Psoas muscle (tissue), 8 donors: ENCODE results near the gene PRPF38B. TPM values are rescaled to one million over a fixed set of nuclear protein-coding genes. Genes with fewer than 3 reads are reported as not detected.
A peak's percentile ranks its signal among the peaks of the same experiment; 100 is the strongest.
"Not testable (repeated sequence)": the region's sequence is repeated elsewhere in the genome, so short reads cannot be mapped to it uniquely, and the experiment has no call there.

Experiments used
- ATAC-seq, 4 donors: fragments of 200-7000 bp; cut with Tn5 transposase; one replicate each; pipeline ENCODE4 v1.9.1; 2020; ENCODE audit warnings: moderate library complexity in 3 of 4, mild to moderate bottlenecking in 2 of 4
- DNase-seq, 2 donors: peaks; one replicate each; pipeline ENCODE4 v3.0.0-alpha.2; 2020
- H3K27ac ChIP-seq: fragments of 200-600 bp; one replicate; pipeline ENCODE4 v1.8.0; 2022
- H3K27me3 ChIP-seq, 3 donors: fragments of 200-600 bp in 1 of 3; one replicate each; pipeline versions ENCODE4 v1.6.1 to v1.8.0; 2013 to 2022; ENCODE audit warnings: low read length in 2 of 3, mild to moderate bottlenecking in 2 of 3, moderate library complexity in 1 of 3; ENCODE audit not compliant: insufficient read depth in 3 of 3
- H3K36me3 ChIP-seq, 2 donors: fragments of 200-600 bp in 1 of 2; one replicate each; pipeline versions ENCODE4 v1.6.1 to v1.8.0; 2013 to 2022; ENCODE audit warnings: low read depth in 1 of 2, mild to moderate bottlenecking in 1 of 2, moderate library complexity in 1 of 2; ENCODE audit not compliant: insufficient read depth in 1 of 2
- H3K4me1 ChIP-seq: fragments of 200-600 bp; one replicate; pipeline ENCODE4 v1.8.0; 2022
- H3K4me3 ChIP-seq: fragments of 200-600 bp; one replicate; pipeline ENCODE4 v1.8.0; 2022; ENCODE audit warnings: mild to moderate bottlenecking
- H3K9me3 ChIP-seq: fragments of 200-600 bp; one replicate; pipeline ENCODE4 v1.8.0; 2022
- WGBS, 3 donors: extraction: QIAGEN DNeasy Blood & Tissue Kit; methylation state at CpG; one replicate each; pipeline versions ENCODE4 v1.1.6 to v1.1.7; 2013; 5-methylcytosine and 5-hydroxymethylcytosine counted together
- intact Hi-C, 2 donors: fragments of 100-400 bp; cut with DNase I; formaldehyde crosslinking; loops; one replicate each; pipeline versions ENCODE4 v1.11.0 to v1.14.2; 2022
- polyA plus RNA-seq, 3 donors: library from polyadenylated mRNA; stranded (reverse); fragments of 200-250 nt; gene quantifications; one replicate each; pipeline ENCODE4 v1.2.3, GENCODE V29; 2013
- total RNA-seq, 4 donors: library from RNA; stranded (reverse); fragmentation: NEBNext Ultra II Directional in 2 of 4; extraction: Animal tissue kit (Norgen Biotek cat#: 25700) in 2 of 4; gene quantifications; one replicate each; pipeline versions ENCODE4 v1.2.1 to v1.2.4, GENCODE V29; 2021 to 2023
- TF ChIP-seq, protein P1 (sequence below): fragments of 200-600 bp; IDR thresholded peaks from one replicate; pipeline ENCODE4 v1.8.0; 2022; ENCODE audit warnings: antibody characterized with exemption
- donor health status: healthy with polysubstance abuse.
- donor health status: DM: no; HTN: no; CAD: no; lungs with moderate emphysema.
- donor health status: Bipolar disorder and iron deficiency.
- donor health status: healthy.
- donor health status: DM: yes; HTN: yes; CAD: no.
- donor health status: DM: no; HTN: no; CAD: no.
- donor health status: DM: no; HTN: no; CAD: no.
- donor health status: DM: yes; HTN: yes; CAD: no.

The PRPF38B gene
- total and polyA plus RNA-seq, 7 donors: 13.3 to 28.9 (median 18.8) TPM

GRCh38 chr1:108695535-108695934 lies 3.4 kb downstream of the PRPF38B start:
- H3K4me1 ChIP-seq: peaks cover 29% of the 10 kb centered on the region
- DNase-seq (no peak), ATAC-seq (no peak)
- H3K27ac ChIP-seq: no peak overlapping the region
- H3K36me3 ChIP-seq: peaks cover 15 to 54% of the 10 kb centered on the region in 2 donors
- no peaks in the 10 kb centered on the region for H3K9me3 ChIP-seq
- intact Hi-C loops: loop anchor here in 1 of 2 donors (2.0 kb wide), 1 partner anchor 49 kb away; no protein-coding TSS in a partner anchor
- TF ChIP-seq, protein P1, sequence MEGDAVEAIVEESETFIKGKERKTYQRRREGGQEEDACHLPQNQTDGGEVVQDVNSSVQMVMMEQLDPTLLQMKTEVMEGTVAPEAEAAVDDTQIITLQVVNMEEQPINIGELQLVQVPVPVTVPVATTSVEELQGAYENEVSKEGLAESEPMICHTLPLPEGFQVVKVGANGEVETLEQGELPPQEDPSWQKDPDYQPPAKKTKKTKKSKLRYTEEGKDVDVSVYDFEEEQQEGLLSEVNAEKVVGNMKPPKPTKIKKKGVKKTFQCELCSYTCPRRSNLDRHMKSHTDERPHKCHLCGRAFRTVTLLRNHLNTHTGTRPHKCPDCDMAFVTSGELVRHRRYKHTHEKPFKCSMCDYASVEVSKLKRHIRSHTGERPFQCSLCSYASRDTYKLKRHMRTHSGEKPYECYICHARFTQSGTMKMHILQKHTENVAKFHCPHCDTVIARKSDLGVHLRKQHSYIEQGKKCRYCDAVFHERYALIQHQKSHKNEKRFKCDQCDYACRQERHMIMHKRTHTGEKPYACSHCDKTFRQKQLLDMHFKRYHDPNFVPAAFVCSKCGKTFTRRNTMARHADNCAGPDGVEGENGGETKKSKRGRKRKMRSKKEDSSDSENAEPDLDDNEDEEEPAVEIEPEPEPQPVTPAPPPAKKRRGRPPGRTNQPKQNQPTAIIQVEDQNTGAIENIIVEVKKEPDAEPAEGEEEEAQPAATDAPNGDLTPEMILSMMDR: no peak
- H3K4me3 ChIP-seq: peak overlapping the region; percentile 85
- H3K27me3 ChIP-seq: no peaks in the 10 kb centered on the region
- 72 to 76% (median 73%) methylated on average over 5 of the region's 5 CpGs for WGBS, 3 donors

- Histone ChIP-seq H3K27me3 (no peaks in the 10 kb centered on the region), H3K4me1 (peaks cover 15% of the 10 kb centered on the region), H3K36me3 (peaks cover 15 to 69% of the 10 kb centered on the region in 2 donors), H3K9me3 (no peaks in the 10 kb centered on the region), H3K27ac (no peak overlapping the region), H3K4me3 (peak overlapping the region; percentile 23)
- intact Hi-C loops: no loop called here
- DNase-seq (no peak), ATAC-seq (no peak)
- TF ChIP-seq, protein P1: no peak
- 87 to 91% (median 88%) methylated on average over 22 of the region's 22 CpGs for WGBS, 3 donors
These were observed 7.5 kb downstream of the PRPF38B start for GRCh38 chr1:108699375-108700332.

DNA sequence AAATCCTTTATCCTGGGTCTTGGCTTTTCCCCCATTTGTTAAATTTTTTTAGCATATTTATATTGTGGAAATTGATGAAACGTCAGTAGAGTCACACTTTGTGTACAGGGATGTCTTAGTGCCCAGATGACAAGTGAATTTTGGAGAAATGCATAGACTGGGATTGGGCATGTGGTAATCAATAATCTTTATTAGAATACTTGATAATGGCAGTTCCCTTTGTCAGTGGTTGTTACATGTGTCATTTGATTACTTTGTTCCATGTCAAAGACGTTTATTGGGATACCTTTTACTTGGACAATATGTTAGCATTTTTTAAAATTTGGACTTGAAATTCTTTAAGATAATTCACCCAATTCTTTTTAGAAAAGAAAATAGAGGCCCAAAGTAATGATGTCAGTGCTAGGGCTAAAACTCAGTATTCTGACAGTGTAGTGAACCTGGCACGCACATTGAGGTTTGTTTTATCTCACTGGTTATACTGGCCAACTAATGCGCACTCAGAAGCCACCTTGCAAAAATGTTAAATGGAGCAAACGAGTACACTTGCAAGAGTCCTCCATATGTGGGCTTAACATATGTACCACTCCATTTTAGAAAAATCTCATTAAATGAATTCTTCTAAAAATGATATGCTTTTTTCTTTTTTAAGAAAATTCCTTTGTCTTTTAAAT lies 9.2 kb downstream of the PRPF38B start:
- Histone ChIP-seq H3K36me3 (peaks cover 15 to 57% of the 10 kb centered on the region in 2 donors), H3K27me3 (no peaks in the 10 kb centered on the region), H3K27ac (no peak overlapping the region), H3K4me3 (no peak overlapping the region), H3K9me3 (no peaks in the 10 kb centered on the region), H3K4me1 (no peaks in the 10 kb centered on the region)
- DNase-seq: no peak
- intact Hi-C loops: no loop called here
- 80 to 86% (median 82%) methylated on average over 5 of the region's 5 CpGs for WGBS, 3 donors
- no peak for ATAC-seq
- TF ChIP-seq, protein P1: no peak

DNA sequence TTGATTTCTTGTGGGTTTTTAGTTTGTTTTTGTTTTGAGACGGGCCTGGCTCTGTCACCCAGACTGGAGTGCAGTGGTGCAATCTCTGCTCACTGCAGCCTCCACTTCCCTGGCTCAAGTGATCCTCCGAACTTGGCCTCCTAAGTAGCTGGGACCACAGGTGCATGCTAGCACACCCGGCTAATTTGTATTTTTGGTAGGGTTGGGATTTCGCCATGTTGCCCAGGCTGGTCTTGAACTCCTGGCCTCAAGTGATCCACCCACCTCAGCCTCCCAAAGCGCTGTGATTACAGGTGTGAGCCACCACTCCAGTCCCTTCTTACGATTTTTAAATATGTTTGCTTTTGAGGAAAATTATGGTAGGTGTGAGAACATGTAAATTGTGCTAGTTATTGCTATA lies 10.0 kb downstream of the PRPF38B start:
- peak in 1 of 4 donors; percentile 19 for ATAC-seq
- H3K4me3 ChIP-seq, DNase-seq, intact Hi-C loops, H3K4me1 ChIP-seq, H3K9me3 ChIP-seq, H3K27me3 ChIP-seq, H3K27ac ChIP-seq: not testable (repeated sequence)
- 91 to 95% (median 91%) methylated on average over 6 of the region's 6 CpGs for WGBS, 3 donors
- H3K36me3 ChIP-seq: peaks cover 10 to 49% of the 10 kb centered on the region in 2 donors

GRCh38 chr1:108703939-108704338 lies 11.8 kb downstream of the PRPF38B start:
- Histone ChIP-seq H3K4me3 (no peak overlapping the region), H3K4me1 (no peaks in the 10 kb centered on the region), H3K27ac (no peak overlapping the region), H3K9me3 (no peaks in the 10 kb centered on the region), H3K36me3 (peaks cover 5 to 30% of the 10 kb centered on the region in 2 donors), H3K27me3 (peaks cover 0 to 10% (median 0%) of the 10 kb centered on the region in 3 donors)
- intact Hi-C loops: no loop called here
- TF ChIP-seq, protein P1: no peak
- ATAC-seq: no peak
- 73 to 75% (median 74%) methylated on average over 6 of the region's 6 CpGs for WGBS, 3 donors
- no peak for DNase-seq
